GM19397 (cell line): Measurements from ENCODE around the gene SLC25A43.

Experiments
- ATAC-seq: cut with Tn5 transposase; IDR thresholded peaks from one replicate; pipeline ENCODE4 v1.9.1; 2021; ENCODE audit warnings: mild to moderate bottlenecking, moderate library complexity; ENCODE audit not compliant: unreplicated experiment

Gene SLC25A43

GRCh38 chrX:119495734-119496726 is 96.9 kb downstream of the SLC25A43 start:
- no peak for ATAC-seq

DNA sequence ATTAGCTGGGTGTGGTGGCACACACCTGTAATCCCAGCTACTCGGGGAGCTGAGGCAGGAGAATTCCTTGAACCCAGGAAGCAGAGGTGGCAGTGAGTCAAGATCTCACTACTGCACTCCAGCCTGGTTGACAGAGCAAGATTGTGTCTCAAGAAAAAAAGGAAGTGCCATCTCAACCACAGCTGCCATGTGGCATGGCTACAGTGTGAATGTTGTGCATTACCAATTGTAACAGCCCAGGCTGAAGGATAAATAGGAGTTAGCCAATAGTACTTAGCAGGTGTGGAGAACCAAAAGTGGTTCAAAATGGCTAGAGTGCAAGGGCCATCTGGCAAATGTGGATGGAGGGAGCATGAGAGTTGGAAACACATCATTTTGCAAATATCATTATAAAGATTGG is 98.0 kb downstream of the SLC25A43 start:
- ATAC-seq: no peak

DNA sequence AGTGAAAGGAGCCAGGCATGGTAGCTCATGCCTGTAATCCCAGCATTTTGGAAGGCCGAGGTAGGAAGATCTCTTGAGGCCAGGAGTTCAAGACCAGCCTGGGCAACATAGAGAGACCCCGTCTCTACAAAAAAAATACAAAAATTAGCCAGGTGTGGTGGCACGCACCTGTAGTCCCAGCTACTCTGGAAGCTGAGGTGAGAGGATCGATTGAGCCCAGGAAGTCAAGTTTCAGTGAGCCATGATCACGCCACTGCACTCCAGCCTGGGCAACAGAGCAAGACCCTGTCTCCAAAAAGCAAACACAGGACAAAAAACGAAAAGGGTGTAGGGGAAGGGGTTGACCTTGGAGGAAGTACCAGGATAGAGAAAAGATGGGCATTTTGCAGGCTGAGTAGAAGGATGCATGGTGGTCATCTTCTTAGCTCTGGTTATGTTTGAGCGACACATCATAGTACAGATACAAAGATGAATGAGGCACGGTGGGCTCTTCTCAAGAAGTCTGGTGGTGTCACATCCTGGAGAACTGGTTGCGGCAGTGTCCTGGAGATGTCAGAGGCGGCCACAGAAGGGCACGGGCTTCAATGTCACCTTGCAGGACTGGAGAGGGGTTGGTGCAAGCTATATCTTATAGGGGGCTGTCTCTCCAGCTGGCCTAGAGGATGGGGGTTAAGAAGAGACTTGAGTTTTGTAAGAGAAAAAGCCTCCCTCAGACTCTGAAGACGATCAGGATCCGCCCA is 101.1 kb downstream of the SLC25A43 start:
- no peak for ATAC-seq

GRCh38 chrX:119501511-119502148 is 102.5 kb downstream of the SLC25A43 start:
- no peak for ATAC-seq

GRCh38 chrX:119502727-119503483 is 103.8 kb downstream of the SLC25A43 start:
- no peak for ATAC-seq

DNA sequence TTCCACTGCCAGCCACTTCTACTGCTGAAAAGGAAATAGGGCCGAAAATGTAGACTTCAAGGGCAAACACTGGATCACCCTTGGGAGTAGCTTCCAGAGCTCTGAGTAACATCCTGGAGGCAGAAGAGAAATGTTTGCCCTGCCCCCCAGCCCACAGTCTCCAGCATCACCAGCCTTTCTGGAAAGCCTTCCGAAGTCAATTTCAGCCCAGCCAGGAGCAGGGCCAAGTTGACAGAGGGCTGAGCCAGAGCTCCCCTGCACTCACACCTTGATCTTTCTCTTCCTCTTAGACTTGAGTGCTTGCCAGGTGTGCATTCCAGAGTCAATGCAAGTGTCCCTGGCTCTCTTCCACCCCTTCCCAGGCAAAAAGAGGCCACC is 104.3 kb downstream of the SLC25A43 start:
- no peak for ATAC-seq
